K562 (cell line): ENCODE data around the gene KRT35. TPM values are rescaled to one million over a fixed set of nuclear protein-coding genes. Genes with fewer than 3 reads are reported as not detected.
A peak's percentile ranks its signal among the peaks of the same experiment; 100 is the strongest.

Source experiments
- CBFA2T2 ChIP-seq: fragments of 450-650 bp; conservative IDR thresholded peaks from 2 replicates; pipeline ENCODE4 v1.6.1; 2017; ENCODE audit warnings: mild to moderate bottlenecking
- CCAR2 ChIP-seq: fragments of 200-400 bp; formaldehyde crosslinking; IDR thresholded peaks from 2 replicates; pipeline ENCODE4 v1.6.1; 2017; ENCODE audit warnings: mild to moderate bottlenecking, low read depth, low read length
- CCNT2 ChIP-seq: IDR thresholded peaks from 2 replicates; pipeline ENCODE4 v1.6.1; 2011; ENCODE audit warnings: borderline replicate concordance, low read depth, mild to moderate bottlenecking, moderate library complexity, mixed read lengths, low read length; ENCODE audit not compliant: insufficient read length; ENCODE audit errors: extremely low read depth
- CREB1 ChIP-seq, 2 experiments: sonication (generic) in 1 of 2; formaldehyde crosslinking in 1 of 2; IDR thresholded peaks; 2 replicates each; pipeline versions ENCODE4 v1.6.1 to v1.8.0; 2012 to 2022; ENCODE audit warnings: inconsistent platforms in 1 of 2, mild to moderate bottlenecking in 1 of 2, missing genetic modification reagents in 1 of 2, moderate library complexity in 1 of 2
- FOXP1 ChIP-seq: sonication (generic); formaldehyde crosslinking; IDR thresholded peaks from 2 replicates; pipeline ENCODE4 v1.8.0; 2022; ENCODE audit warnings: mild to moderate bottlenecking, missing genetic modification reagents
- LCOR ChIP-seq: sonication (generic); formaldehyde crosslinking; IDR thresholded peaks from 2 replicates; pipeline ENCODE4 v1.8.0; 2022; ENCODE audit warnings: mild to moderate bottlenecking, missing genetic modification reagents
- ZNF586 ChIP-seq: fragments of 450-650 bp; formaldehyde crosslinking; conservative IDR thresholded peaks from 2 replicates; pipeline ENCODE4 v1.4.0; 2020; ENCODE audit warnings: mild to moderate bottlenecking, moderate library complexity
- polyA plus RNA-seq, 8 experiments: library from polyadenylated mRNA; depleted of rRNA in 4 of 8; stranded (reverse) in 5 of 8; unstranded in 3 of 8; fragments of >200 nt; fragmentation: Nextera tagmentation in 2 of 8; fragmentation: Illumina TruSeq in 1 of 8; extraction: Ambion mirVana in 2 of 8; extraction: Trizol in 1 of 8; gene quantifications; 2 replicates each; pipeline versions ENCODE4 v1.2.1 to v1.2.3, GENCODE V29; 2011 to 2014; ENCODE audit warnings: inconsistent platforms in 1 of 8, missing spikeins in 1 of 8
- total RNA-seq, 7 experiments: library from RNA; depleted of rRNA in 6 of 7; stranded (reverse); fragments of >200 nt in 6 of 7; fragmentation: Illumina TruSeq in 2 of 7; extraction: Trizol in 2 of 7; gene quantifications; 2 replicates each; pipeline versions ENCODE4 v1.2.1 to v1.2.3, GENCODE V29; 2011 to 2021; ENCODE audit warnings: low replicate concordance in 1 of 7
- TF ChIP-seq, protein P1 (sequence below): fragments of 450-650 bp; formaldehyde crosslinking; IDR thresholded peaks from 2 replicates; pipeline ENCODE4 v1.4.0; 2022; ENCODE audit warnings: mild to moderate bottlenecking, moderate library complexity
- TF ChIP-seq, protein P2 (sequence below): fragments of 200-800 bp; sonication (Bioruptor generic); IDR thresholded peaks from 2 replicates; pipeline ENCODE4 v1.6.1; 2017; ENCODE audit warnings: missing genetic modification characterization, missing compliant biosample characterization

The KRT35 gene
- total and polyA plus RNA-seq, 9 of the 15 experiments (the other 6 are each of a cell fraction or from before 2014, with no cell fraction given), result not detected

DNA sequence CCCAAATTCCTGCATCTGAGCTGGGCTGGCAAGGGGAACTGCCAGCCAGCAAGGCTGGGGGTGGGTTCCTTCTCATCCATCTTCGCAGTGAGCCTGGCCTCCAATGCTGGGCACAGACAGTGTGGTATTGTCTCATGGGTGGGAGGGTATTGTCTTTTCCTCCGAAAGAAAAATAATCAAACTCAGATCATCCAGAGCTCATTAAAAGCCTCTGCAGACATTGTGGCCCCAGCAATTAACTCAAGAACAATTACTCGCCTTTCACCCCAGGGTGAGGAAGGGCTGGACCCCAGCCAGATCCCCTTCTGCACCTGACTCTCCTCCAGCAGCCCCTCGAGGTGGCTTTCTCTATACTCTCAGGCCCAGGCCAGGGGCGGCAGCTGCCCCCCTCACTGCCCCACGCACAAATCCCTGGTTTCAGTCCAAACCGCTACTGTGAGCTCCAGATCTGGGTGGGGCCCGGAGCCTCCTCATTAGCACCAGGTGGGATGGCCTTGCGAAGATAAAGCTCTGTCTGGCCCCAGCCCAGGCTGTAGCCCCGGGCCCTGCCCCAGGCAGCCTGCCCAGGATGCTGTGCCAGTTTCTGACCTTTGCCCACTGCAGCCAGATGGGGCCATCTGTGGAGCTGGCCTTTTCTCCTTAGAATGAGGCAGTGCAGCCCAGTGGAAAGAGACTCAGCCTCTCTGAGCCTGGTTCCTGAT, 40.0 kb upstream of the KRT35 start (continued):
- TF ChIP-seq, protein P1, sequence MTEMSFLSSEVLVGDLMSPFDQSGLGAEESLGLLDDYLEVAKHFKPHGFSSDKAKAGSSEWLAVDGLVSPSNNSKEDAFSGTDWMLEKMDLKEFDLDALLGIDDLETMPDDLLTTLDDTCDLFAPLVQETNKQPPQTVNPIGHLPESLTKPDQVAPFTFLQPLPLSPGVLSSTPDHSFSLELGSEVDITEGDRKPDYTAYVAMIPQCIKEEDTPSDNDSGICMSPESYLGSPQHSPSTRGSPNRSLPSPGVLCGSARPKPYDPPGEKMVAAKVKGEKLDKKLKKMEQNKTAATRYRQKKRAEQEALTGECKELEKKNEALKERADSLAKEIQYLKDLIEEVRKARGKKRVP, result no peak
- TF ChIP-seq LCOR (CRISPR knock-in tag), result no peak
- no peak for TF ChIP-seq CCAR2
- TF ChIP-seq FOXP1, result no peak
- peak; percentile 48 for TF ChIP-seq CBFA2T2
- peak; percentile 60 for TF ChIP-seq CCNT2
- TF ChIP-seq CREB1 (IDR thresholded peaks at IDR 0.05), result peak; percentile 13; the same call in 1 of the 2 replicates
- TF ChIP-seq CREB1 (CRISPR knock-in tag; IDR thresholded peaks at IDR 0.05), result no peak
- no peak for TF ChIP-seq ZNF586 (CRISPR knock-in tag)
- TF ChIP-seq, protein P2, sequence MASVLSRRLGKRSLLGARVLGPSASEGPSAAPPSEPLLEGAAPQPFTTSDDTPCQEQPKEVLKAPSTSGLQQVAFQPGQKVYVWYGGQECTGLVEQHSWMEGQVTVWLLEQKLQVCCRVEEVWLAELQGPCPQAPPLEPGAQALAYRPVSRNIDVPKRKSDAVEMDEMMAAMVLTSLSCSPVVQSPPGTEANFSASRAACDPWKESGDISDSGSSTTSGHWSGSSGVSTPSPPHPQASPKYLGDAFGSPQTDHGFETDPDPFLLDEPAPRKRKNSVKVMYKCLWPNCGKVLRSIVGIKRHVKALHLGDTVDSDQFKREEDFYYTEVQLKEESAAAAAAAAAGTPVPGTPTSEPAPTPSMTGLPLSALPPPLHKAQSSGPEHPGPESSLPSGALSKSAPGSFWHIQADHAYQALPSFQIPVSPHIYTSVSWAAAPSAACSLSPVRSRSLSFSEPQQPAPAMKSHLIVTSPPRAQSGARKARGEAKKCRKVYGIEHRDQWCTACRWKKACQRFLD (CRISPR knock-in tag), result no peak
